A549 (cell line): Measurements from ENCODE around the gene IST1. TPM values are rescaled to one million over a fixed set of nuclear protein-coding genes. Genes with fewer than 3 reads are reported as not detected.
A peak's percentile ranks its signal among the peaks of the same experiment; 100 is the strongest.

ENCODE experiments used
- ATAC-seq, 2 experiments: fragments of 200-7000 bp in 1 of 2; fragments of >200 bp in 1 of 2; cut with Nextera tagmentation in 1 of 2; cut with Tn5 transposase in 1 of 2; 3 replicates each; pipeline versions ENCODE4 v1.8.0 to v1.9.1; 2018 to 2020; ENCODE audit warnings: mild to moderate bottlenecking in 1 of 2, moderate library complexity in 1 of 2
- CTCF ChIA-PET: fragments of 300-600 bp; sonication (Branson Sonifier 250); formaldehyde crosslinking; extraction: SDS; loops from one replicate; lab custom pipeline; 2021; ENCODE audit warnings: antibody characterized with exemption, inconsistent platforms; lab: Yijun Ruan, JAX
- POLR2A ChIA-PET: fragments of 350-600 bp; formaldehyde crosslinking; extraction: SDS; loops from one replicate; lab custom pipeline; 2021; ENCODE audit warnings: antibody characterized with exemption, inconsistent platforms; lab: Yijun Ruan, JAX
- DNase-seq, 2 experiments: peaks; one replicate each; pipeline versions ENCODE4 v3.0.0 to v3.0.0-alpha.2; 2011 to 2016; ENCODE audit warnings: low read depth in 1 of 2, low spot score in 1 of 2
- FAIRE-seq: peaks from 2 replicates; lab custom pipeline; 2011; peaks lifted over from hg19 to GRCh38; lab: Jason Lieb, UNC
- H3K27ac ChIP-seq, 2 experiments: fragments of >200 bp; sonication (Bioruptor Twin); formaldehyde crosslinking; 3 replicates each; pipeline ENCODE4 v1.5.1; 2016 to 2017
- H3K4me1 ChIP-seq: fragments of >200 bp; sonication (Bioruptor Twin); formaldehyde crosslinking; 3 replicates; pipeline ENCODE4 v1.6.1; 2016
- H3K4me2 ChIP-seq: fragments of >200 bp; sonication (Bioruptor Twin); formaldehyde crosslinking; 3 replicates; pipeline ENCODE4 v1.6.1; 2016
- H3K4me3 ChIP-seq: fragments of >200 bp; sonication (Bioruptor Twin); formaldehyde crosslinking; 3 replicates; pipeline ENCODE4 v1.5.1; 2016
- H3K9me3 ChIP-seq: fragments of >200 bp; sonication (Bioruptor Twin); formaldehyde crosslinking; 3 replicates; pipeline ENCODE4 v1.6.1; 2016
- CBX2 ChIP-seq: fragments of 200-600 bp; sonication (generic); IDR thresholded peaks from 2 replicates; pipeline ENCODE4 v1.6.1; 2016; ENCODE audit warnings: low read depth, mild to moderate bottlenecking, borderline replicate concordance
- CTCF ChIP-seq: fragments of >200 bp; sonication (Bioruptor Twin); formaldehyde crosslinking; IDR thresholded peaks from 3 replicates; pipeline ENCODE4 v1.5.1; 2016
- E2F6 ChIP-seq: IDR thresholded peaks from 2 replicates; pipeline ENCODE4 v1.6.1; 2012; ENCODE audit warnings: low read depth, borderline replicate concordance
- ELK1 ChIP-seq: fragments of 150-350 bp; IDR thresholded peaks from 2 replicates; pipeline ENCODE4 v1.6.1; 2014; ENCODE audit warnings: low read depth, mild to moderate bottlenecking, low read length
- EP300 ChIP-seq, 2 experiments: fragments of >200 bp; sonication (Bioruptor Twin); formaldehyde crosslinking; IDR thresholded peaks; 2 replicates in 1 of 2; 3 replicates in 1 of 2; pipeline ENCODE4 v1.6.1; 2016 to 2017
- FOSB ChIP-seq: fragments of 250-450 bp; sonication (Bioruptor Pico); IDR thresholded peaks from 2 replicates; pipeline ENCODE4 v1.5.0; 2020; ENCODE audit warnings: mild to moderate bottlenecking, moderate library complexity
- FOSL2 ChIP-seq, 2 experiments: fragments of 450-650 bp in 1 of 2; fragments of >200 bp in 1 of 2; sonication (Bioruptor Twin) in 1 of 2; formaldehyde crosslinking; IDR thresholded peaks; 2 replicates each; pipeline versions ENCODE4 v1.5.0 to v1.6.1; 2016 to 2020; ENCODE audit warnings: mild to moderate bottlenecking in 1 of 2, moderate library complexity in 1 of 2
- FOXS1 ChIP-seq: fragments of 250-450 bp; sonication (Bioruptor Pico); IDR thresholded peaks from 2 replicates; pipeline ENCODE4 v1.5.0; 2020; ENCODE audit warnings: mild to moderate bottlenecking, moderate library complexity
- GATA3 ChIP-seq: IDR thresholded peaks from 2 replicates; pipeline ENCODE4 v1.6.1; 2012; ENCODE audit warnings: borderline replicate concordance
- HES2 ChIP-seq: fragments of >200 bp; sonication (Bioruptor Twin); formaldehyde crosslinking; IDR thresholded peaks from 2 replicates; pipeline ENCODE4 v1.6.1; 2016
- HMGXB4 ChIP-seq: fragments of 250-450 bp; sonication (Bioruptor Pico); IDR thresholded peaks from 2 replicates; pipeline ENCODE4 v1.5.0; 2021; ENCODE audit warnings: mild to moderate bottlenecking, moderate library complexity, borderline replicate concordance
- HOXA7 ChIP-seq: fragments of 250-450 bp; sonication (Bioruptor Pico); IDR thresholded peaks from 2 replicates; pipeline ENCODE4 v1.5.0; 2020; ENCODE audit warnings: mild to moderate bottlenecking, moderate library complexity
- JUN ChIP-seq, 2 experiments: fragments of >200 bp; sonication (Bioruptor Twin); formaldehyde crosslinking; IDR thresholded peaks; 2 replicates in 1 of 2; 3 replicates in 1 of 2; pipeline ENCODE4 v1.6.1; 2016 to 2017
- MAZ ChIP-seq: fragments of 150-350 bp; IDR thresholded peaks from 2 replicates; pipeline ENCODE4 v1.6.1; 2014; ENCODE audit warnings: antibody characterized with exemption, low read depth, low read length, borderline replicate concordance
- MYC ChIP-seq: IDR thresholded peaks from 2 replicates; pipeline ENCODE4 v1.6.1; 2012; ENCODE audit warnings: mild to moderate bottlenecking, inconsistent platforms, low read length, improper control_type of control experiment, borderline replicate concordance
- PBX3 ChIP-seq: IDR thresholded peaks from 2 replicates; pipeline ENCODE4 v1.6.1; 2012
- RAD21 ChIP-seq, 2 experiments: fragments of >200 bp in 1 of 2; sonication (Bioruptor Twin) in 1 of 2; formaldehyde crosslinking in 1 of 2; IDR thresholded peaks in 1 of 2; conservative IDR thresholded peaks in 1 of 2; 2 replicates in 1 of 2; 3 replicates in 1 of 2; pipeline ENCODE4 v1.6.1; 2012 to 2018; ENCODE audit warnings: inconsistent platforms in 1 of 2
- RCOR1 ChIP-seq: fragments of 150-350 bp; IDR thresholded peaks from 2 replicates; pipeline ENCODE4 v1.6.1; 2014; ENCODE audit warnings: antibody characterized with exemption, low read length, low read depth
- SMC3 ChIP-seq: fragments of >200 bp; sonication (Bioruptor Twin); formaldehyde crosslinking; IDR thresholded peaks from 3 replicates; pipeline ENCODE4 v1.6.1; 2018; ENCODE audit warnings: inconsistent platforms
- USF2 ChIP-seq: fragments of 450-650 bp; IDR thresholded peaks from 2 replicates; pipeline ENCODE4 v1.6.1; 2014; ENCODE audit warnings: antibody characterized with exemption
- ZFP36 ChIP-seq: fragments of 450-650 bp; IDR thresholded peaks from 2 replicates; pipeline ENCODE4 v1.6.1; 2014; ENCODE audit warnings: borderline replicate concordance; ENCODE audit not compliant: partially characterized antibody
- ZNF302 ChIP-seq: fragments of 250-450 bp; sonication (Bioruptor Pico); IDR thresholded peaks from 2 replicates; pipeline ENCODE4 v1.9.0; 2021; ENCODE audit warnings: inconsistent platforms, mild to moderate bottlenecking, moderate library complexity
- WGBS: methylation state at CpG from one replicate; pipeline ENCODE4 v1.1.6; 2017; ENCODE audit errors: missing lambda C conversion rate; 5-methylcytosine and 5-hydroxymethylcytosine counted together
- polyA plus RNA-seq, 4 experiments: library from polyadenylated mRNA; depleted of rRNA in 3 of 4; stranded (reverse); fragments of >200 nt; fragmentation: RNase III in 1 of 4; extraction: RNeasy Plus Mini Kit Qiagen cat#74134 plus additional on column Dnase treatment in 1 of 4; gene quantifications; 2 replicates in 3 of 4; 3 replicates in 1 of 4; pipeline ENCODE4 v1.2.3, GENCODE V29; 2011 to 2017

Gene IST1
- polyA plus RNA-seq, 2 of the 4 experiments (the other 2 are of a cell fraction): 178 to 290 TPM

GRCh38 chr16:71961066-71962039, 66.0 kb downstream of the IST1 start:
- Histone ChIP-seq H3K9me3 (no peaks in the 10 kb centered on the region), H3K4me2 (no peak overlapping the region)
- POLR2A ChIA-PET: interaction anchor here (0.6 kb wide), 1 partner anchor 397 kb away, joined by 4 read pairs; no protein-coding TSS in a partner anchor

More at GRCh38 chr16:71961066-71962039, 66.0 kb downstream of the IST1 start:
- peak; percentile 77 to 88 for DNase-seq
- WGBS: 41% methylated on average over 14 of the region's 14 CpGs
- TF ChIP-seq ELK1 (no peak), GATA3 (no peak), HES2 (no peak), HOXA7 (CRISPR knock-in tag) (no peak), RAD21 (conservative IDR thresholded peaks at IDR 0.05 in 1 of 2, IDR thresholded peaks at IDR 0.05 in 1 of 2) (peak; percentile 81 to 91), FOSL2 (IDR thresholded peaks at IDR 0.05) (no peak), FOSL2 (CRISPR knock-in tag; IDR thresholded peaks at IDR 0.05) (no peak), FOSB (CRISPR knock-in tag) (no peak), MYC (no peak), HMGXB4 (no peak), PBX3 (no peak), SMC3 (peak; percentile 59), CTCF (peak; percentile 79), E2F6 (no peak), JUN (IDR thresholded peaks at IDR 0.05) (no peak), EP300 (IDR thresholded peaks at IDR 0.05) (no peak), ZFP36 (no peak), MAZ (no peak), USF2 (no peak), ZNF302 (CRISPR knock-in tag) (no peak), FOXS1 (CRISPR knock-in tag) (no peak), RCOR1 (no peak), CBX2 (no peak)
- Histone ChIP-seq H3K27ac (no peak overlapping the region), H3K4me1 (no peaks in the 10 kb centered on the region), H3K4me3 (no peak overlapping the region)
- CTCF ChIA-PET: interaction anchor here (0.6 to 3.9 kb wide), 43 partner anchors 9 to 431 kb away, joined by 3 to 19 read pairs (median 4); no protein-coding TSS in a partner anchor
- peak; percentile 98 to 99 for ATAC-seq
- no peak for FAIRE-seq
